Erythroblast (primary cell): ENCODE results near the gene TMEM273.

ENCODE experiments used
- GATA1 ChIP-seq: IDR thresholded peaks from 2 replicates; pipeline ENCODE4 v1.6.1; 2011; ENCODE audit warnings: low read depth, mild to moderate bottlenecking, control low read depth, low read length, moderate library complexity
- POLR2A ChIP-seq: IDR thresholded peaks from 2 replicates; pipeline ENCODE4 v1.6.1; 2011; ENCODE audit warnings: mild to moderate bottlenecking, low read length

- TF ChIP-seq GATA1 (no peak), POLR2A (no peak)
Observed at GRCh38 chr10:49231086-49231820, 43.1 kb upstream of the TMEM273 start.
